ENCODE measurements around the gene UBE2O.

DNA sequence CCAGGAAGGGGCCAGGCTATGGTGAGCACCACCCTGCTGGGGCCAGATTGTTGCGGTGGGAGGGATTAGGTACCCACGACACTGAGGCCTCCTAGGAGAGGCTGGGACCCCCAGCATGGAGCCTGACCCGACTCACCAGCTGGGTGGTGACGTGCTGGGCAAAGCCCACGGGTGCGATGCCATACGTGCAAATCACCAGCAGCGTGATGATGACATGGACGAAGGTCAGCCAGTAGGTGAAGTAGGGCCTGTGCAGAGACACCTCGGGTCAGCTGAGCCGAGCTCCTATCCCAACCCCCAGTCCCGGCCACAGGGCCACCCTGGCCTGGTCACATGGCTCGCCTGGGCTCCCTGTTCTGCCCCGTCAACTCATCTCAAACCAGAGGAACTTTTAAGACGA lies 21.9 kb upstream of the UBE2O start:
- TF ChIP-seq POLR2A (IDR thresholded peaks at IDR 0.05) = no peak
- TF ChIP-seq, protein P1, sequence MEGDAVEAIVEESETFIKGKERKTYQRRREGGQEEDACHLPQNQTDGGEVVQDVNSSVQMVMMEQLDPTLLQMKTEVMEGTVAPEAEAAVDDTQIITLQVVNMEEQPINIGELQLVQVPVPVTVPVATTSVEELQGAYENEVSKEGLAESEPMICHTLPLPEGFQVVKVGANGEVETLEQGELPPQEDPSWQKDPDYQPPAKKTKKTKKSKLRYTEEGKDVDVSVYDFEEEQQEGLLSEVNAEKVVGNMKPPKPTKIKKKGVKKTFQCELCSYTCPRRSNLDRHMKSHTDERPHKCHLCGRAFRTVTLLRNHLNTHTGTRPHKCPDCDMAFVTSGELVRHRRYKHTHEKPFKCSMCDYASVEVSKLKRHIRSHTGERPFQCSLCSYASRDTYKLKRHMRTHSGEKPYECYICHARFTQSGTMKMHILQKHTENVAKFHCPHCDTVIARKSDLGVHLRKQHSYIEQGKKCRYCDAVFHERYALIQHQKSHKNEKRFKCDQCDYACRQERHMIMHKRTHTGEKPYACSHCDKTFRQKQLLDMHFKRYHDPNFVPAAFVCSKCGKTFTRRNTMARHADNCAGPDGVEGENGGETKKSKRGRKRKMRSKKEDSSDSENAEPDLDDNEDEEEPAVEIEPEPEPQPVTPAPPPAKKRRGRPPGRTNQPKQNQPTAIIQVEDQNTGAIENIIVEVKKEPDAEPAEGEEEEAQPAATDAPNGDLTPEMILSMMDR (IDR thresholded peaks at IDR 0.05) = no peak

Data from lower leg skin (tissue), 3 donors.